Measurements from ENCODE around the gene SLC25A21. TPM values are rescaled to one million over a fixed set of nuclear protein-coding genes. Genes with fewer than 3 reads are reported as not detected.

The SLC25A21 gene
- total and polyA plus RNA-seq, 10 of the 15 experiments (the other 5 are each of a cell fraction or from before 2014, with no cell fraction given): 0.06 to 0.72 (median 0.17) TPM; not detected in 3

GRCh38 chr14:37221073-37221472 is 48.7 kb upstream of the SLC25A21 start:
- CTCF ChIA-PET: interaction anchor here (3.2 kb wide), 1 partner anchor 10 kb away, joined by 26 read pairs; no protein-coding TSS in a partner anchor
- BruUV-seq (replicated peaks): no TSS peak
- TF ChIP-seq ZBTB11 (CRISPR knock-in tag; IDR thresholded peaks at IDR 0.05) (no peak), EZH2 (IDR thresholded peaks at IDR 0.05; ENCODE audit: borderline replicate concordance, control insufficient read depth, low read depth, low read length) (no peak), RBBP5 (conservative IDR thresholded peaks at IDR 0.05) (no peak), SMARCA5 (IDR thresholded peaks at IDR 0.05) (no peak), PKNOX1 (IDR thresholded peaks at IDR 0.05) (no peak), NFYB (IDR thresholded peaks at IDR 0.05; ENCODE audit: insufficient read depth, low read depth, low read length) (no peak), SMC3 (IDR thresholded peaks at IDR 0.05; ENCODE audit: borderline replicate concordance, low read length) (no peak), ESRRA (IDR thresholded peaks at IDR 0.05; ENCODE audit: low read length) (no peak), CBFB (IDR thresholded peaks at IDR 0.05; ENCODE audit: low read depth) (no peak), ASH2L (IDR thresholded peaks at IDR 0.05; ENCODE audit: borderline replicate concordance, low read depth) (no peak), STAT1 (conservative IDR thresholded peaks at IDR 0.05) (no peak)
- H3K27ac ChIP-seq (ENCODE audit: control insufficient read depth, insufficient read depth): no peak overlapping the region
- H3K9me3 ChIP-seq (replicated peaks; ENCODE audit: control insufficient read depth, insufficient read depth, low read length): no peaks in the 10 kb centered on the region; the same call in 2 of the 3 replicates
- H4K20me1 ChIP-seq (ENCODE audit: control insufficient read depth, insufficient read depth): no peaks in the 10 kb centered on the region
- RAD21 ChIA-PET (ENCODE audit: unreplicated experiment): no interaction called here
- H3K36me3 ChIP-seq (ENCODE audit: control insufficient read depth in 2 of 2, insufficient read depth in 2 of 2, low read length in 1 of 2): no peaks in the 10 kb centered on the region
- no peak for ATAC-seq
- intact Hi-C loops (cut with micrococcal nuclease; ENCODE audit: unreplicated experiment) (no loop called here), in situ Hi-C loops (cut with MboI) (no loop called here)
- H2AFZ ChIP-seq (ENCODE audit: control insufficient read depth, low read depth, low read length): no peak overlapping the region
- POLR2A ChIA-PET: no interaction called here
- H3K4me3 ChIP-seq: no peak overlapping the region
- no peaks in the 10 kb centered on the region for H3K27me3 ChIP-seq (replicated peaks in 1 of 2; ENCODE audit: control insufficient read depth in 2 of 2, insufficient read depth in 2 of 2, low read length in 1 of 2)
- WGBS (ENCODE audit: insufficient coverage, insufficient replicate concordance, low lambda C conversion rate, missing lambda C conversion rate): 2% methylated on average over 3 of the region's 3 CpGs
- SMC1A ChIA-PET (ENCODE audit: uncharacterized antibody, unreplicated experiment): interaction anchor here (0.7 kb wide), 1 partner anchor 71 kb away, joined by 3 read pairs; no protein-coding TSS in a partner anchor
- no peaks in the 10 kb centered on the region for H3K4me1 ChIP-seq (ENCODE audit: control insufficient read depth, insufficient read depth, low read length)
- FAIRE-seq: no peak
- no peak for DNase-seq (ENCODE audit: low read depth, low spot score)
- H3K79me2 ChIP-seq (ENCODE audit: control insufficient read depth, insufficient read depth, low read length): no peaks in the 10 kb centered on the region
- H3K4me2 ChIP-seq (ENCODE audit: control insufficient read depth, insufficient read depth): no peak overlapping the region
- H3K9ac ChIP-seq (ENCODE audit: control insufficient read depth, insufficient read depth, low read length): no peak overlapping the region

All from GM12878 (cell line).